ENCODE data around the gene BRPF1. TPM values are rescaled to one million over a fixed set of nuclear protein-coding genes. Genes with fewer than 3 reads are reported as not detected.
"Not testable (repeated sequence)": the region's sequence is repeated elsewhere in the genome, so short reads cannot be mapped to it uniquely, and the experiment has no call there.

Gene BRPF1
- total RNA-seq, 2 experiments from 2014 or later, result 31.5 to 31.9 TPM

GRCh38 chr3:9769426-9770275, 38.1 kb downstream of the BRPF1 start, which contains the start of gene CAMK1:
Gene CAMK1 (minus strand): TSS chr3:9769947. CDS start chr3:9767749, 2,198 bp downstream.
- Histone ChIP-seq H4K20me1 (ENCODE audit: insufficient read depth, low read length) (no peaks in the 10 kb centered on the region), H3K36me3 (ENCODE audit: insufficient read depth, low read length) (peaks cover 3% of the 10 kb centered on the region; the same call in 1 of the 2 replicates), H3K27ac (ENCODE audit: low read depth, low read length, poor library complexity, severe bottlenecking) (no peak within 1 kb of the TSS), H2AFZ (ENCODE audit: low read length) (no peak within 1 kb of the TSS), H3K79me2 (ENCODE audit: insufficient read depth, low read depth, low read length) (no peaks in the 10 kb centered on the region), H3K9me2 (ENCODE audit: insufficient read depth, low read length) (no peaks in the 10 kb centered on the region), H3K4me3 (ENCODE audit: low read depth, low read length, poor library complexity, severe bottlenecking) (no peak within 1 kb of the TSS), H3K4me2 (ENCODE audit: low read length) (no peak within 1 kb of the TSS), H3K4me1 (ENCODE audit: insufficient read depth, low read length, poor library complexity, severe bottlenecking) (peaks cover 7% of the 10 kb centered on the region), H3K9me3 (ENCODE audit: low read length) (no peaks in the 10 kb centered on the region)
- POLR2A ChIA-PET, result no interaction called here
- BruUV-seq (replicated peaks), result no TSS peak
- DNase-seq (ENCODE audit: low spot score), result no peak
- intact Hi-C loops (cut with micrococcal nuclease; ENCODE audit: unreplicated experiment), result no loop called here
- TF ChIP-seq CTCF (conservative IDR thresholded peaks at IDR 0.05; ENCODE audit: low read length), result no peak
- no peak for TF ChIP-seq EZH2phosphoT487 (IDR thresholded peaks at IDR 0.05; ENCODE audit: borderline replicate concordance, low read depth, low read length)
- CTCF ChIA-PET (ENCODE audit: unreplicated experiment), result no interaction called here

DNA sequence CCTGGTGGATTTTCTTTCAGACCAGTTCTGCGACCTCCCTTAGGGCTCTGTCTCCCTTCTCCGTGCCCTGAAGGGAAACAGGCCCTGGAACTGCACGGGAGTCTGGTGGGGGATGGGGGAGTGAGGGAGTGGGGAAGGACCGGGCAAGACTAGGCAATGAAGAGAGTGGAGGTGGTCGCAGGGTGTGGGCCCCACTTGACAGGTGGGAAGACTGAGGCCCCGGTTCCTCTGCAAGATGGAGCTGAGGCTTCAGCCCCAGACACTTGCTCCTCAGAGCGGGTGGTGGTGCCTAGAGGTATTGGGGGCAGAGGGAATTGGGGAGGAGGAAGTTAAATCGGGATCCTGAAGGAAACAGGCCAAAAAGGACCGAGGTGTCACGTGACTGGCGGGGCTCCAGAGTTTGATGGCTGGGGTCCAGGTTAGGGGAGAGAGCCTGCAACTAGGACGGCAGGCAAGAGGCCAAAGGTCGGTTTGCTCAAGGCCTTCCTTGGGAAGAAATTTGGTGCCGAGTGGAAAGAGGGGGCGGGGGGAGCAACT, 38.8 kb downstream of the BRPF1 start:
- ChIA-PET POLR2A (no interaction called here), CTCF (ENCODE audit: unreplicated experiment) (no interaction called here)
- no TSS peak for BruUV-seq (replicated peaks)
- Histone ChIP-seq H3K9me2 (ENCODE audit: insufficient read depth, low read length) (no peaks in the 10 kb centered on the region), H3K27ac (ENCODE audit: low read depth, low read length, poor library complexity, severe bottlenecking) (no peak overlapping the region), H3K4me1 (ENCODE audit: insufficient read depth, low read length, poor library complexity, severe bottlenecking) (peaks cover 7% of the 10 kb centered on the region), H3K4me2 (ENCODE audit: low read length) (no peak overlapping the region), H3K36me3 (ENCODE audit: insufficient read depth, low read length) (no peaks in the 10 kb centered on the region), H3K79me2 (ENCODE audit: insufficient read depth, low read depth, low read length) (no peaks in the 10 kb centered on the region), H3K4me3 (ENCODE audit: low read depth, low read length, poor library complexity, severe bottlenecking) (no peak overlapping the region), H4K20me1 (ENCODE audit: insufficient read depth, low read length) (no peaks in the 10 kb centered on the region), H2AFZ (ENCODE audit: low read length) (no peak overlapping the region), H3K9me3 (ENCODE audit: low read length) (no peaks in the 10 kb centered on the region)
- intact Hi-C loops (cut with micrococcal nuclease; ENCODE audit: unreplicated experiment), result no loop called here
- TF ChIP-seq CTCF (conservative IDR thresholded peaks at IDR 0.05; ENCODE audit: low read length), result no peak
- TF ChIP-seq EZH2phosphoT487 (IDR thresholded peaks at IDR 0.05; ENCODE audit: borderline replicate concordance, low read depth, low read length), result no peak
- no peak for DNase-seq (ENCODE audit: low spot score)

DNA sequence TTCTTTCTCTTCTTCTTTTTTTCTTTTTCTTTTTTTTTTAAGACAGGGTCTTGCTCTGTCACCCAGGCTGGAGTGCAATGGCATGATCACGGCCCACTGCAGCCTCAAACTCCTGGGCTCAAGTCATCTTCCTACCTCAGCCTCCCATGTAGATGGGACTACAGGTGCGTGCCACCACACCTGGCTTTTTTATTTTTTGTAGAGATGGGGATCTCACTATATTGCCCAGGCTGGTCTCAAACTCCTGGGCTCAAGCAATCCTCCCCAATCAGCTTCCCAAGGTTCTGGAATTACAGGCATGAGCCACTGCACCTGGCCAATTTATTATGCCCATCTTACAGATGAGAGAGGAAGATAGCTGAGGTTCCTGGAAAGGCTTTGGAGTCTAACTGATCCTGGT, 39.5 kb downstream of the BRPF1 start:
- H3K9me3 ChIP-seq (ENCODE audit: low read length); BruUV-seq (replicated peaks); H3K4me3 ChIP-seq (ENCODE audit: low read depth, low read length, poor library complexity, severe bottlenecking); DNase-seq (ENCODE audit: low spot score); H3K27ac ChIP-seq (ENCODE audit: low read depth, low read length, poor library complexity, severe bottlenecking); H3K9me2 ChIP-seq (ENCODE audit: insufficient read depth, low read length); H3K4me1 ChIP-seq (ENCODE audit: insufficient read depth, low read length, poor library complexity, severe bottlenecking); CTCF ChIA-PET (ENCODE audit: unreplicated experiment); H3K36me3 ChIP-seq (ENCODE audit: insufficient read depth, low read length); H3K79me2 ChIP-seq (ENCODE audit: insufficient read depth, low read depth, low read length); H4K20me1 ChIP-seq (ENCODE audit: insufficient read depth, low read length); intact Hi-C loops (cut with micrococcal nuclease; ENCODE audit: unreplicated experiment); H2AFZ ChIP-seq (ENCODE audit: low read length); H3K4me2 ChIP-seq (ENCODE audit: low read length): not testable (repeated sequence)
- POLR2A ChIA-PET, result interaction anchor here (0.7 to 1.3 kb wide), 2 partner anchors 10 to 11 kb away, joined by 3 read pairs; no protein-coding TSS in a partner anchor
